HCT116 (cell line): ENCODE data around the gene LEMD1. TPM values are rescaled to one million over a fixed set of nuclear protein-coding genes. Genes with fewer than 3 reads are reported as not detected.
"Not testable (repeated sequence)": the region's sequence is repeated elsewhere in the genome, so short reads cannot be mapped to it uniquely, and the experiment has no call there.

Experiments
- ATAC-seq: fragments of 200-7000 bp; cut with Tn5 transposase; 2 replicates; pipeline ENCODE4 v1.9.1; 2020; ENCODE audit warnings: mild to moderate bottlenecking, moderate library complexity
- BruUV-seq: library from RNA; stranded (reverse); fragments of 400-500 nt; replicated peaks from 2 replicates; lab custom pipeline; 2021; lab: Mats Ljungman, UMichigan
- CTCF ChIA-PET: fragments of 300-600 bp; sonication (Branson Sonifier 250); formaldehyde crosslinking; loops from one replicate; lab custom pipeline; 2021; ENCODE audit warnings: antibody characterized with exemption; lab: Charles Lee
- POLR2A ChIA-PET: fragments of 300-600, 350-600 bp; sonication (Branson Sonifier 250); formaldehyde crosslinking; loops from one replicate; lab custom pipeline; 2021; ENCODE audit warnings: antibody characterized with exemption; lab: Charles Lee
- RAD21 ChIA-PET, 2 experiments: fragments of 300-600 bp; sonication (Branson Sonifier 250); formaldehyde crosslinking; loops; one replicate each; lab custom pipeline; 2023; ENCODE audit warnings: low total read pairs in 2 of 2; ENCODE audit not compliant: uncharacterized antibody in 2 of 2, unreplicated experiment in 2 of 2, low non-redundant PET in 1 of 2; lab: Charles Lee
- DNase-seq: peaks from one replicate; pipeline ENCODE4 v3.0.0-alpha.2; 2010; ENCODE audit warnings: low read depth, low spot score
- H2AFZ ChIP-seq: fragments of 200-600 bp; shearing (Covaris generic), sonication (generic); 2 replicates; pipeline ENCODE4 v1.6.1; 2017; ENCODE audit warnings: low read depth, mixed run types, mixed read lengths, antibody characterized with exemption, low read length; ENCODE audit not compliant: poor library complexity, severe bottlenecking
- H3K27ac ChIP-seq: 2 replicates; pipeline ENCODE4 v1.5.1; 2012; ENCODE audit warnings: low read depth, low read length
- H3K27me3 ChIP-seq: fragments of 200-600 bp; sonication (generic); 2 replicates; pipeline ENCODE4 v1.6.1; 2016; ENCODE audit warnings: mixed run types, low read length, mixed read lengths; ENCODE audit not compliant: insufficient read depth
- H3K36me3 ChIP-seq, 2 experiments: fragments of 200-500 bp in 1 of 2; fragments of 200-600 bp in 1 of 2; sonication (Bioruptor generic) in 1 of 2; sonication (generic) in 1 of 2; 2 replicates each; pipeline versions ENCODE4 v1.5.1 to v1.6.1; 2014 to 2016; ENCODE audit warnings: low read length in 2 of 2, inconsistent platforms in 1 of 2, mixed read lengths in 1 of 2, mixed run types in 1 of 2; ENCODE audit not compliant: insufficient read depth in 2 of 2, control insufficient read depth in 1 of 2
- H3K4me1 ChIP-seq, 2 experiments: fragments of 200-600 bp in 1 of 2; sonication (generic) in 1 of 2; 2 replicates each; pipeline versions ENCODE4 v1.5.1 to v1.6.1; 2012 to 2017; ENCODE audit warnings: low read length in 2 of 2, inconsistent platforms in 1 of 2, mild to moderate bottlenecking in 1 of 2, mixed read lengths in 1 of 2, mixed run types in 1 of 2, moderate library complexity in 1 of 2; ENCODE audit not compliant: insufficient read depth in 2 of 2, control insufficient read depth in 1 of 2
- H3K4me2 ChIP-seq: fragments of 200-600 bp; sonication (generic); 2 replicates; pipeline ENCODE4 v1.6.1; 2017; ENCODE audit warnings: mixed run types, low read length, mixed read lengths
- H3K4me3 ChIP-seq, 2 experiments: fragments of 200-600 bp in 1 of 2; sonication (generic) in 1 of 2; replicated peaks in 1 of 2; 2 replicates each; pipeline ENCODE4 v1.5.1; 2011 to 2016; ENCODE audit warnings: low read length in 2 of 2, control low read depth in 1 of 2, low read depth in 1 of 2, mild to moderate bottlenecking in 1 of 2, mixed read lengths in 1 of 2, mixed run types in 1 of 2
- H3K79me2 ChIP-seq: fragments of 200-600 bp; sonication (generic); 2 replicates; pipeline ENCODE4 v1.6.1; 2017; ENCODE audit warnings: mild to moderate bottlenecking, mixed run types, low read length, moderate library complexity, mixed read lengths; ENCODE audit not compliant: insufficient read depth
- H3K9ac ChIP-seq: fragments of 200-600 bp; sonication (generic); 2 replicates; pipeline ENCODE4 v1.6.1; 2016; ENCODE audit warnings: low read length, mixed read lengths
- H3K9me2 ChIP-seq: fragments of 200-600 bp; sonication (generic), shearing (Covaris generic); 2 replicates; pipeline ENCODE4 v1.6.1; 2017; ENCODE audit warnings: mixed run types, mild to moderate bottlenecking, moderate library complexity; ENCODE audit not compliant: insufficient read depth
- H3K9me3 ChIP-seq, 2 experiments: fragments of 200-500 bp in 1 of 2; fragments of 200-600 bp in 1 of 2; sonication (Bioruptor generic) in 1 of 2; sonication (generic) in 1 of 2; 2 replicates each; pipeline ENCODE4 v1.6.1; 2014 to 2017; ENCODE audit warnings: low read length in 2 of 2, mixed read lengths in 2 of 2, inconsistent platforms in 1 of 2, low read depth in 1 of 2, mild to moderate bottlenecking in 1 of 2, mixed run types in 1 of 2, moderate library complexity in 1 of 2; ENCODE audit not compliant: control insufficient read depth in 1 of 2, insufficient read depth in 1 of 2
- H4K20me1 ChIP-seq: fragments of 200-600 bp; sonication (generic), shearing (Covaris generic); 2 replicates; pipeline ENCODE4 v1.6.1; 2017; ENCODE audit warnings: mixed run types, mild to moderate bottlenecking, moderate library complexity; ENCODE audit not compliant: insufficient read depth
- CEBPB ChIP-seq: IDR thresholded peaks from 2 replicates; pipeline ENCODE4 v1.6.1; 2012; ENCODE audit warnings: low read depth
- CTCF ChIP-seq, 3 experiments: fragments of 200-600 bp in 1 of 3; sonication (generic) in 1 of 3; IDR thresholded peaks in 2 of 3; conservative IDR thresholded peaks in 1 of 3; 2 replicates each; pipeline ENCODE4 v1.5.1; 2012 to 2017; ENCODE audit warnings: low read depth in 2 of 3, low read length in 2 of 3, antibody characterized with exemption in 1 of 3, borderline replicate concordance in 1 of 3, control low read depth in 1 of 3, mild to moderate bottlenecking in 1 of 3, mixed read lengths in 1 of 3, mixed run types in 1 of 3, moderate library complexity in 1 of 3; ENCODE audit not compliant: insufficient read depth in 1 of 3
- ELF1 ChIP-seq: IDR thresholded peaks from 2 replicates; pipeline ENCODE4 v1.6.1; 2012; ENCODE audit warnings: low read depth, borderline replicate concordance
- FOSL1 ChIP-seq: IDR thresholded peaks from 2 replicates; pipeline ENCODE4 v1.6.1; 2012; ENCODE audit warnings: low read depth
- POLR2A ChIP-seq: IDR thresholded peaks from 2 replicates; pipeline ENCODE4 v1.7.0; 2011; ENCODE audit warnings: borderline replicate concordance; ENCODE audit not compliant: insufficient read depth, insufficient read length; ENCODE audit errors: extremely low read depth
- POLR2AphosphoS5 ChIP-seq: IDR thresholded peaks from 2 replicates; pipeline ENCODE4 v1.6.1; 2011; ENCODE audit warnings: mild to moderate bottlenecking, low read depth, low read length, moderate library complexity
- RAD21 ChIP-seq: IDR thresholded peaks from 2 replicates; pipeline ENCODE4 v1.6.1; 2012; ENCODE audit warnings: low read depth, mild to moderate bottlenecking
- SIN3A ChIP-seq: IDR thresholded peaks from 2 replicates; pipeline ENCODE4 v1.6.1; 2012; ENCODE audit warnings: low read depth
- SP1 ChIP-seq: IDR thresholded peaks from 2 replicates; pipeline ENCODE4 v1.6.1; 2012; ENCODE audit warnings: low read depth
- SRF ChIP-seq: IDR thresholded peaks from 2 replicates; pipeline ENCODE4 v1.6.1; 2012; ENCODE audit warnings: low read depth
- TCF7L2 ChIP-seq: IDR thresholded peaks from 2 replicates; pipeline ENCODE4 v1.7.0; 2011; ENCODE audit warnings: borderline replicate concordance, inconsistent platforms; ENCODE audit not compliant: insufficient read depth, insufficient read length; ENCODE audit errors: extremely low read depth
- YY1 ChIP-seq: IDR thresholded peaks from 2 replicates; pipeline ENCODE4 v1.6.1; 2011; ENCODE audit warnings: low read length, low read depth, moderate library complexity, mild to moderate bottlenecking; ENCODE audit not compliant: insufficient replicate concordance; ENCODE audit errors: extremely low read depth
- intact Hi-C: fragments of 100-400 bp; cut with micrococcal nuclease; formaldehyde crosslinking; loops from 2 replicates; pipeline ENCODE4 v1.10.0; 2022
- total RNA-seq: library from RNA; stranded (reverse); gene quantifications from one replicate; pipeline ENCODE4 v1.2.1, GENCODE V29; 2021; ENCODE audit not compliant: unreplicated experiment

Gene LEMD1
- total RNA-seq, 1 experiment from 2014 or later: 11.9 TPM

- ChIA-PET CTCF (no interaction called here), RAD21 (no interaction called here), POLR2A (no interaction called here)
- DNase-seq: no peak
- BruUV-seq: no TSS peak
- no peaks in the 10 kb centered on the region; a peak in 2 of 4 replicates for H3K4me1 ChIP-seq
- no peaks in the 10 kb centered on the region for H3K79me2 ChIP-seq
- no peaks in the 10 kb centered on the region for H4K20me1 ChIP-seq
- no peaks in the 10 kb centered on the region for H3K36me3 ChIP-seq
- TF ChIP-seq CEBPB (no peak), TCF7L2 (no peak), FOSL1 (no peak), YY1 (no peak), CTCF (IDR thresholded peaks at IDR 0.05 in 2 of 3, conservative IDR thresholded peaks at IDR 0.05 in 1 of 3; ENCODE audit: borderline replicate concordance in 1 of 3, insufficient read depth in 1 of 3, low read depth in 2 of 3, low read length in 2 of 3) (no peak), SRF (no peak), SIN3A (no peak), SP1 (no peak), POLR2A (no peak), ELF1 (no peak), POLR2AphosphoS5 (no peak), RAD21 (no peak)
- no peak overlapping the region for H2AFZ ChIP-seq
- no peak for ATAC-seq
- no peak overlapping the region for H3K4me3 ChIP-seq
- H3K9me2 ChIP-seq: no peaks in the 10 kb centered on the region
- 0 out of 2 replicates have a peak, but pooled peaks cover 2% of the 10 kb centered on the region for H3K27me3 ChIP-seq
- intact Hi-C loops: no loop called here
- no peak overlapping the region for H3K9ac ChIP-seq
- H3K9me3 ChIP-seq: no peaks in the 10 kb centered on the region
- H3K27ac ChIP-seq: no peak overlapping the region
- no peak overlapping the region for H3K4me2 ChIP-seq
Measured at GRCh38 chr1:205407970-205408369, 13.9 kb downstream of the LEMD1 start.

- BruUV-seq, CTCF ChIA-PET, intact Hi-C loops, H3K27ac ChIP-seq, H3K36me3 ChIP-seq, H3K79me2 ChIP-seq, ATAC-seq, POLR2A ChIA-PET, H3K4me1 ChIP-seq, H3K27me3 ChIP-seq, H3K9me2 ChIP-seq, H3K4me2 ChIP-seq, RAD21 ChIA-PET, H4K20me1 ChIP-seq, DNase-seq, H3K4me3 ChIP-seq, H2AFZ ChIP-seq, H3K9ac ChIP-seq, H3K9me3 ChIP-seq: not testable (repeated sequence)
Measured at GRCh38 chr1:205406252-205406651, 15.6 kb downstream of the LEMD1 start.

- H3K27ac ChIP-seq, H3K4me3 ChIP-seq, H3K4me1 ChIP-seq, H3K36me3 ChIP-seq, H3K9me2 ChIP-seq, ATAC-seq, H3K27me3 ChIP-seq, POLR2A ChIA-PET, CTCF ChIA-PET, H3K79me2 ChIP-seq, DNase-seq, H3K4me2 ChIP-seq, H3K9ac ChIP-seq, H2AFZ ChIP-seq, BruUV-seq, H4K20me1 ChIP-seq, intact Hi-C loops, RAD21 ChIA-PET, H3K9me3 ChIP-seq: not testable (repeated sequence)
Measured at GRCh38 chr1:205404484-205404883, 17.4 kb downstream of the LEMD1 start.
